Measurements from ENCODE around the gene CTNNA2.

CTNNA2 gene

DNA sequence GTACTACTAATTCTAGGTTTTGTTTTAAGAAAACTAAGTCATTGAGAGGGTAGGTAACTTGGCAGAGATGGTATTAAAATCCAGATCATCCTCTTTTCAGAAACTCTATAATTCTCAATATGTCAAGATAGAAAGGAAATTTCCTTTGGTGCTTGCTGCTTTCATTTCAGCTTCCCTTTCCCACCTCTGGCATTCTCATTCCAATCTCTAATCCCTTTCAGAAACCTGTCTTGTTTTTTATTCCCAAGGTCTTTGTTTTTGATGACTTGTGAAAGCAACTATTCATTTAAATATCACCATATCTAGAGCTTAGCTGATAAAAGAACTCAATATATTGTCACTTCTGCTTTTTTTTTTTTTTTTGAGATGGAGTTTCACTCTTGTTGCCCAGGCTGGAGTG is 1034.5 kb downstream of the CTNNA2 start:
- H3K36me3 ChIP-seq (replicated peaks), result no peaks in the 10 kb centered on the region
- in situ Hi-C loops (cut with HindIII; ENCODE audit: low pct_ligation_motif_present, low sequenced_read_pairs), result no loop called here
- DNase-seq, result no peak
- TF ChIP-seq, protein P1, sequence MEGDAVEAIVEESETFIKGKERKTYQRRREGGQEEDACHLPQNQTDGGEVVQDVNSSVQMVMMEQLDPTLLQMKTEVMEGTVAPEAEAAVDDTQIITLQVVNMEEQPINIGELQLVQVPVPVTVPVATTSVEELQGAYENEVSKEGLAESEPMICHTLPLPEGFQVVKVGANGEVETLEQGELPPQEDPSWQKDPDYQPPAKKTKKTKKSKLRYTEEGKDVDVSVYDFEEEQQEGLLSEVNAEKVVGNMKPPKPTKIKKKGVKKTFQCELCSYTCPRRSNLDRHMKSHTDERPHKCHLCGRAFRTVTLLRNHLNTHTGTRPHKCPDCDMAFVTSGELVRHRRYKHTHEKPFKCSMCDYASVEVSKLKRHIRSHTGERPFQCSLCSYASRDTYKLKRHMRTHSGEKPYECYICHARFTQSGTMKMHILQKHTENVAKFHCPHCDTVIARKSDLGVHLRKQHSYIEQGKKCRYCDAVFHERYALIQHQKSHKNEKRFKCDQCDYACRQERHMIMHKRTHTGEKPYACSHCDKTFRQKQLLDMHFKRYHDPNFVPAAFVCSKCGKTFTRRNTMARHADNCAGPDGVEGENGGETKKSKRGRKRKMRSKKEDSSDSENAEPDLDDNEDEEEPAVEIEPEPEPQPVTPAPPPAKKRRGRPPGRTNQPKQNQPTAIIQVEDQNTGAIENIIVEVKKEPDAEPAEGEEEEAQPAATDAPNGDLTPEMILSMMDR (IDR thresholded peaks at IDR 0.05; ENCODE audit: low read depth, low read length, missing control alignments), result no peak
- H3K27me3 ChIP-seq (replicated peaks), result no peaks in the 10 kb centered on the region
- no peak overlapping the region for H3K27ac ChIP-seq
- H3K4me3 ChIP-seq (ENCODE audit: low read depth, low read length), result no peak overlapping the region

DNA sequence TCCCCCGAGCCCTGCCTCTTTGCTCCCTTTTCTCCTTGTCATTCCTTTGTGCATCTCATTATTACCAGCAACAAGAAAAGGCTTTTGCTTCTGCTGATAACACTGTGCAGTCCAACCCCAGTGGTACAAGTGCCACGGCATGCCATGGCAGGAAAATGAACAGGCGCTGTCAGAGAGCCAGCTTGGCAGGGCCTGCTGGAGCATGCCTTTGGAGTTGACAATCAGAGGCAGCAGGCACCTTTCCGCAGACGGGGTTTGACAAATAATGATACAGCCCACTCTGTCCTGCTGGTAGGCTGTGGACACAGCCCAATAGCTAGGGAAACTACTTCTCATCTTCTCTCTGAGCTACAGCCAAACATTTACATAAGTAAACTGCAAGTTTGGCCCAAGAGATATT is 1035.6 kb downstream of the CTNNA2 start:
- in situ Hi-C loops (cut with HindIII; ENCODE audit: low pct_ligation_motif_present, low sequenced_read_pairs), result no loop called here
- no peak overlapping the region for H3K27ac ChIP-seq
- DNase-seq, result no peak
- H3K4me3 ChIP-seq (ENCODE audit: low read depth, low read length), result no peak overlapping the region
- H3K27me3 ChIP-seq (replicated peaks), result no peaks in the 10 kb centered on the region
- H3K36me3 ChIP-seq (replicated peaks), result no peaks in the 10 kb centered on the region
- TF ChIP-seq, protein P1 (IDR thresholded peaks at IDR 0.05; ENCODE audit: low read depth, low read length, missing control alignments), result no peak

DNA sequence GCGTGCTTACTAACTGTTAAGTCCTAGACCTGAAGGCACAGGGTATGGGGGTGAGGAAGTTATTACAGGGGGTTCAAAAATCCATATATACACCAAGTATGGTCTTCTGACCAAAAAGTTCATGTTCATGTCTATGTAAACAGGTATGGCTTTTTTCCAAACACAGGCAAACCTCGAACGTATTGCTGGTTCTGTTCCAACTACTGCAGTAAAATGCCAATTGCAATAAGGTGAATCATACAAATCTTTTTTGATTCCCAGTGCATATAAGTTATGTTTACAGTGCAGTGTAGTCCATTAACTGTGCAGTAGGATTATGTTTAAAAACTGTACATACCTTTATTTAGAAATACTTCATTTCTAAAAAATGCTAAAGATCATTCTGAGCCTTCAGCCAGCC is 1037.0 kb downstream of the CTNNA2 start:
- no peak for DNase-seq
- Histone ChIP-seq H3K36me3 (replicated peaks) (no peaks in the 10 kb centered on the region), H3K27me3 (replicated peaks) (no peaks in the 10 kb centered on the region), H3K27ac (no peak overlapping the region), H3K4me3 (ENCODE audit: low read depth, low read length) (no peak overlapping the region)
- TF ChIP-seq, protein P1 (IDR thresholded peaks at IDR 0.05; ENCODE audit: low read depth, low read length, missing control alignments), result no peak
- in situ Hi-C loops (cut with HindIII; ENCODE audit: low pct_ligation_motif_present, low sequenced_read_pairs), result no loop called here

DNA sequence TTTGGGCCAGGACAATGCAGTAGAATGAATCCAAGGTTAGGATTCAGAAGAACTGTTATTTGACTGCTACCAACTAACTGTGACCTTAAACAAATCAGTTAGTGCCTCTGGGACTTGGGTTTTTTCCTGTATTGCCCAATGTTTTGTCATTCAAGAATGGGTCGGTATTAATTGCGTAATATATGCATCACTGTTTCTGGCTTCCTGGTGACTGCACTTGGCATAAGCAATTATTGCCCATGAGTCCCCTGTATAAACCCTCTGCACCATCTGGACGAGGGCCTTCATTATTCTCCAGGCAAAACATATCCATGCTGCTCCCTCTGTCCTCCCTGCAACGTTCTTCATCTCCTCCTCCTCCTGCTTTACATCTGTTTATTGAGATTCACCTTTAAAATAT is 1047.5 kb downstream of the CTNNA2 start:
- Histone ChIP-seq H3K27me3 (replicated peaks) (no peaks in the 10 kb centered on the region), H3K36me3 (replicated peaks) (no peaks in the 10 kb centered on the region), H3K27ac (no peak overlapping the region), H3K4me3 (ENCODE audit: low read depth, low read length) (no peak overlapping the region)
- in situ Hi-C loops (cut with HindIII; ENCODE audit: low pct_ligation_motif_present, low sequenced_read_pairs), result no loop called here
- TF ChIP-seq, protein P1 (IDR thresholded peaks at IDR 0.05; ENCODE audit: low read depth, low read length, missing control alignments), result no peak
- DNase-seq, result no peak

DNA sequence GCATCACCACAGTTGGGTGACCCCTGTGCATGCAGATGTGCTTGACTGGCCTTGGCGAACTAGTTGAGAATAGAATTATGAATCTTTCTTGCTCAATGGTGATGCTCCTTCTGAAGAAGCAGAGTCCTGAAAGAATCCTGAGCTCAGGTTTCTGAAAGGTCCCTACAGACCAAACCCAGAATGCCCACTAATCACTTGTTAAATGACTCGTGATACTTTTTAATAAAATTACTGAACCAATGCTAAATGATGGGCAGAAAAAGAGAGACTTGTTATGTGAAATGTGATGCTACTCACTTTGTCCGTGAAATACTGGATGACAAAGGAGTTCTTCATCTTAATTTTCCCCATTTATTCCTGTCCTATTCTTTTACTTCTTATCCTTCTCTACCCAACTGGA is 1055.2 kb downstream of the CTNNA2 start:
- in situ Hi-C loops (cut with HindIII; ENCODE audit: low pct_ligation_motif_present, low sequenced_read_pairs), result no loop called here
- Histone ChIP-seq H3K27me3 (replicated peaks) (no peaks in the 10 kb centered on the region), H3K27ac (no peak overlapping the region), H3K4me3 (ENCODE audit: low read depth, low read length) (no peak overlapping the region), H3K36me3 (replicated peaks) (no peaks in the 10 kb centered on the region)
- TF ChIP-seq, protein P1 (IDR thresholded peaks at IDR 0.05; ENCODE audit: low read depth, low read length, missing control alignments), result no peak
- no peak for DNase-seq

DNA sequence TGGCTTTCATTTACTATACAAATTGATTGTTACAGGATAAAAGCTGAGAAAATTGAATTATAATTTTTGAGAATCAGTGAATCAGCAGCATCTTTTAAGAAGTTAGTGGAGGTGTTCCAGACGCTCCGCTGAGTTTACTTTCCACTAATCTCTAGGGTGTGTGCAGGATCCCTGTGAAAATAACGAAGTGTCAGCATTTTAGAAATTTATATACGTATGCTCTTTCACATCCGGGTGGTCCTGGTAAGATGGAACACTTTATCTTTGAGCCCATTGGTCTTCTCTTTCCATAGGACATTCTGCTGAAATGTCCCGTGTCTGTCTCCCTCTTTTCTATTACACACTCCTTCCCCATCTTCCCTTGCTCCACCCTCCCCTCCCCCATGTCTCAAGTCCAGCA is 1060.3 kb downstream of the CTNNA2 start:
- H3K27ac ChIP-seq, result no peak overlapping the region
- TF ChIP-seq, protein P1 (IDR thresholded peaks at IDR 0.05; ENCODE audit: low read depth, low read length, missing control alignments), result no peak
- H3K36me3 ChIP-seq (replicated peaks), result no peaks in the 10 kb centered on the region
- DNase-seq, result no peak
- in situ Hi-C loops (cut with HindIII; ENCODE audit: low pct_ligation_motif_present, low sequenced_read_pairs), result no loop called here
- H3K27me3 ChIP-seq (replicated peaks), result no peaks in the 10 kb centered on the region
- H3K4me3 ChIP-seq (ENCODE audit: low read depth, low read length), result no peak overlapping the region

Measured in brain microvascular endothelial cell (primary cell).